IMR-90 (cell line): ENCODE results near the gene GLIS1. TPM values are rescaled to one million over a fixed set of nuclear protein-coding genes. Genes with fewer than 3 reads are reported as not detected.

Experiments
- ATAC-seq: fragments of 200-7000 bp; cut with Tn5 transposase; 2 replicates; pipeline ENCODE4 v1.9.1; 2020; ENCODE audit warnings: low read depth, mild to moderate bottlenecking, moderate library complexity
- BruUV-seq: library from RNA; stranded (reverse); fragments of 400-500 nt; replicated peaks from 2 replicates; lab custom pipeline; 2021; lab: Mats Ljungman, UMichigan
- CTCF ChIA-PET: fragments of 300-600 bp; formaldehyde crosslinking; extraction: SDS; loops from one replicate; lab custom pipeline; 2021; ENCODE audit warnings: antibody characterized with exemption; lab: Yijun Ruan, JAX
- POLR2A ChIA-PET: fragments of 300-600 bp; sonication (Branson Sonifier 250); formaldehyde crosslinking; loops from one replicate; lab custom pipeline; 2022; ENCODE audit warnings: antibody characterized with exemption; ENCODE audit not compliant: unreplicated experiment; lab: Charles Lee
- DNase-seq: peaks from one replicate; pipeline ENCODE4 v3.0.0; 2013
- H2AFZ ChIP-seq: replicated peaks from 2 replicates; pipeline ENCODE3; 2013; ENCODE audit warnings: low read length, mild to moderate bottlenecking; ENCODE audit not compliant: poor library complexity
- H2AK5ac ChIP-seq: 2 replicates; pipeline ENCODE4 v1.6.1; 2013; ENCODE audit warnings: low read depth, low read length, inconsistent platforms
- H2AK9ac ChIP-seq: replicated peaks from 2 replicates; pipeline ENCODE3; 2013; ENCODE audit warnings: mild to moderate bottlenecking, low read depth, low read length, moderate library complexity; ENCODE audit not compliant: poor library complexity
- H2BK120ac ChIP-seq: 2 replicates; pipeline ENCODE4 v1.6.1; 2013; ENCODE audit warnings: low read depth, low read length, inconsistent platforms
- H2BK15ac ChIP-seq: 3 replicates; pipeline ENCODE4 v1.6.1; 2013; ENCODE audit warnings: low read depth, low read length, inconsistent platforms
- H2BK20ac ChIP-seq: 2 replicates; pipeline ENCODE4 v1.6.1; 2013; ENCODE audit warnings: low read depth, mild to moderate bottlenecking, inconsistent platforms, low read length, moderate library complexity
- H2BK5ac ChIP-seq: 2 replicates; pipeline ENCODE4 v1.6.1; 2013; ENCODE audit warnings: mild to moderate bottlenecking, low read depth, low read length, inconsistent platforms; ENCODE audit not compliant: poor library complexity, severe bottlenecking
- H3K14ac ChIP-seq: replicated peaks from 2 replicates; pipeline ENCODE4 v1.6.1; 2013; ENCODE audit warnings: low read depth, low read length, inconsistent platforms
- H3K18ac ChIP-seq: 2 replicates; pipeline ENCODE4 v1.6.1; 2013; ENCODE audit warnings: low read depth, low read length, control low read depth
- H3K23ac ChIP-seq: 2 replicates; pipeline ENCODE4 v1.6.1; 2013; ENCODE audit warnings: low read depth, low read length, inconsistent platforms
- H3K27ac ChIP-seq: 2 replicates; pipeline ENCODE4 v1.5.1; 2013; ENCODE audit warnings: mild to moderate bottlenecking, control low read depth, low read length; ENCODE audit not compliant: insufficient read depth
- H3K27me3 ChIP-seq: 2 replicates; pipeline ENCODE4 v1.6.1; 2013; ENCODE audit warnings: low read length; ENCODE audit not compliant: control insufficient read depth, insufficient read depth
- H3K36me3 ChIP-seq: 2 replicates; pipeline ENCODE4 v1.6.1; 2013; ENCODE audit warnings: low read length, mixed read lengths; ENCODE audit not compliant: control insufficient read depth, insufficient read depth
- H3K4ac ChIP-seq: 2 replicates; pipeline ENCODE4 v1.6.1; 2013; ENCODE audit warnings: low read depth, low read length, inconsistent platforms
- H3K4me1 ChIP-seq: 2 replicates; pipeline ENCODE4 v1.6.1; 2013; ENCODE audit warnings: low read length, mixed read lengths; ENCODE audit not compliant: control insufficient read depth, insufficient read depth
- H3K4me2 ChIP-seq: 2 replicates; pipeline ENCODE4 v1.6.1; 2013; ENCODE audit warnings: low read depth, mild to moderate bottlenecking, control low read depth, low read length, moderate library complexity
- H3K4me3 ChIP-seq: 2 replicates; pipeline ENCODE4 v1.5.1; 2013; ENCODE audit warnings: low read depth, mild to moderate bottlenecking, control low read depth, low read length, moderate library complexity; ENCODE audit not compliant: insufficient read depth
- H3K56ac ChIP-seq: 2 replicates; pipeline ENCODE4 v1.6.1; 2013; ENCODE audit warnings: low read length, inconsistent platforms; ENCODE audit not compliant: insufficient read depth; ENCODE audit errors: extremely low read depth
- H3K79me1 ChIP-seq, 2 experiments: 2 replicates each; pipeline ENCODE4 v1.6.1; 2013; ENCODE audit warnings: low read length in 2 of 2, inconsistent platforms in 1 of 2, low read depth in 1 of 2
- H3K9ac ChIP-seq: 2 replicates; pipeline ENCODE4 v1.6.1; 2013; ENCODE audit warnings: low read depth, low read length, control low read depth
- H3K9me1 ChIP-seq: 2 replicates; pipeline ENCODE4 v1.6.1; 2013; ENCODE audit warnings: low read length, inconsistent platforms; ENCODE audit not compliant: insufficient read depth
- H3K9me3 ChIP-seq: 2 replicates; pipeline ENCODE4 v1.6.1; 2013; ENCODE audit warnings: low read length; ENCODE audit not compliant: control insufficient read depth, insufficient read depth
- H4K20me1 ChIP-seq: 2 replicates; pipeline ENCODE4 v1.6.1; 2013; ENCODE audit warnings: low read length, inconsistent platforms; ENCODE audit not compliant: insufficient read depth
- H4K5ac ChIP-seq: 2 replicates; pipeline ENCODE4 v1.6.1; 2013; ENCODE audit warnings: mild to moderate bottlenecking, low read depth, low read length, control low read depth
- H4K8ac ChIP-seq, 2 experiments: 2 replicates each; pipeline ENCODE4 v1.6.1; 2013; ENCODE audit warnings: low read depth in 2 of 2, low read length in 2 of 2, control low read depth in 1 of 2, inconsistent platforms in 1 of 2
- H4K91ac ChIP-seq: 2 replicates; pipeline ENCODE4 v1.6.1; 2013; ENCODE audit warnings: low read depth, low read length, inconsistent platforms; ENCODE audit not compliant: insufficient read depth
- BHLHE40 ChIP-seq: fragments of 150-350 bp; IDR thresholded peaks from 2 replicates; pipeline ENCODE4 v1.6.1; 2016; ENCODE audit warnings: mild to moderate bottlenecking, low read depth, low read length
- CEBPB ChIP-seq: IDR thresholded peaks from 2 replicates; pipeline ENCODE4 v1.6.1; 2012; ENCODE audit warnings: low read depth, low read length, improper control_type of control experiment
- CTCF ChIP-seq: conservative IDR thresholded peaks from 2 replicates; pipeline ENCODE4 v1.5.1; 2012; ENCODE audit warnings: mild to moderate bottlenecking, low read depth, low read length, improper control_type of control experiment
- ELK1 ChIP-seq: fragments of 150-350 bp; IDR thresholded peaks from 2 replicates; pipeline ENCODE4 v1.6.1; 2016; ENCODE audit warnings: low read depth, mild to moderate bottlenecking, low read length, moderate library complexity, borderline replicate concordance
- FOS ChIP-seq: fragments of 150-350 bp; IDR thresholded peaks from 2 replicates; pipeline ENCODE4 v1.6.1; 2016; ENCODE audit warnings: low read depth, low read length
- MAFK ChIP-seq: IDR thresholded peaks from 2 replicates; pipeline ENCODE4 v1.6.1; 2012; ENCODE audit warnings: low read depth, low read length, improper control_type of control experiment
- MAZ ChIP-seq: IDR thresholded peaks from 2 replicates; pipeline ENCODE4 v1.6.1; 2012; ENCODE audit warnings: low read depth, mild to moderate bottlenecking, low read length, improper control_type of control experiment, moderate library complexity, borderline replicate concordance
- MXI1 ChIP-seq: IDR thresholded peaks from 2 replicates; pipeline ENCODE4 v1.6.1; 2012; ENCODE audit warnings: low read depth, mild to moderate bottlenecking, low read length, moderate library complexity, borderline replicate concordance
- NFE2L2 ChIP-seq: fragments of 150-350 bp; IDR thresholded peaks from 2 replicates; pipeline ENCODE4 v1.6.1; 2016; ENCODE audit warnings: low read depth, mild to moderate bottlenecking, low read length
- POLR2A ChIP-seq: IDR thresholded peaks from 2 replicates; pipeline ENCODE4 v1.6.1; 2012; ENCODE audit warnings: mild to moderate bottlenecking, low read depth, low read length
- RAD21 ChIP-seq: IDR thresholded peaks from 2 replicates; pipeline ENCODE4 v1.6.1; 2012; ENCODE audit warnings: low read length, improper control_type of control experiment
- RCOR1 ChIP-seq: IDR thresholded peaks from 2 replicates; pipeline ENCODE4 v1.6.1; 2012; ENCODE audit warnings: mild to moderate bottlenecking, low read length, improper control_type of control experiment; ENCODE audit not compliant: insufficient replicate concordance
- RFX5 ChIP-seq: IDR thresholded peaks from 2 replicates; pipeline ENCODE4 v1.8.0; 2012; ENCODE audit warnings: low read depth, mild to moderate bottlenecking, low read length, moderate library complexity
- SMC3 ChIP-seq: fragments of 150-350 bp; IDR thresholded peaks from 2 replicates; pipeline ENCODE4 v1.6.1; 2016; ENCODE audit warnings: low read depth, mild to moderate bottlenecking, antibody characterized with exemption, low read length, moderate library complexity
- WGBS, 2 experiments: methylation state at CpG; one replicate each; pipeline versions ENCODE4 v1.1.5 to v1.1.7; 2013; ENCODE audit warnings: missing lambda C conversion rate in 2 of 2; ENCODE audit not compliant: insufficient read length in 1 of 2; ENCODE audit errors: extremely low coverage in 2 of 2; 5-methylcytosine and 5-hydroxymethylcytosine counted together
- dilution Hi-C: fragments of 300-500 bp; cut with HindIII; formaldehyde crosslinking; loops from one replicate; pipeline ENCODE4 v1.14.3; 2018; ENCODE audit warnings: low sequenced_read_pairs; ENCODE audit not compliant: unreplicated experiment
- in situ Hi-C: fragments of 300-500 bp; cut with MboI; formaldehyde crosslinking; loops from 3 replicates; pipeline ENCODE4 v1.14.3; 2019; ENCODE audit warnings: low sequenced_read_pairs, inconsistent platforms, mixed read lengths
- intact Hi-C: fragments of 100-400 bp; cut with micrococcal nuclease; formaldehyde crosslinking; loops from 2 replicates; pipeline ENCODE4 v1.10.0; 2022
- polyA plus RNA-seq, 3 experiments: library from polyadenylated mRNA; depleted of rRNA; stranded (reverse); fragments of >200 nt; gene quantifications; 2 replicates each; pipeline ENCODE4 v1.2.3, GENCODE V29; 2012; ENCODE audit warnings: low replicate concordance in 1 of 3
- total RNA-seq: library from RNA; depleted of rRNA; stranded (reverse); fragments of >200 nt; gene quantifications from 2 replicates; pipeline ENCODE4 v1.2.3, GENCODE V29; 2012

The GLIS1 gene
- total and polyA plus RNA-seq, 2 of the 4 experiments (the other 2 are of a cell fraction) = 0.18 to 2.3 TPM

- Histone ChIP-seq H2BK15ac (no peak overlapping the region), H3K27ac (no peak overlapping the region), H3K79me1 (peaks cover 0 to 16% of the 10 kb centered on the region in 2 experiments; a peak in 1 of 4 replicates), H2AK9ac (no peak overlapping the region), H3K9me1 (peaks cover 18% of the 10 kb centered on the region; the same call in 1 of the 2 replicates), H4K20me1 (peaks cover 27% of the 10 kb centered on the region; the same call in 1 of the 2 replicates), H3K4me1 (peaks cover 8% of the 10 kb centered on the region), H2AFZ (no peak overlapping the region), H3K56ac (no peak overlapping the region), H3K9me3 (peaks cover 10% of the 10 kb centered on the region), H2BK20ac (no peak overlapping the region), H3K14ac (no peak overlapping the region), H3K9ac (no peak overlapping the region), H2BK120ac (no peak overlapping the region), H3K23ac (no peak overlapping the region), H3K4ac (no peak overlapping the region), H4K5ac (no peak overlapping the region), H3K27me3 (no peaks in the 10 kb centered on the region), H2AK5ac (no peak overlapping the region), H3K4me3 (no peak overlapping the region), H4K8ac (no peak overlapping the region), H3K4me2 (no peak overlapping the region), H3K36me3 (no peaks in the 10 kb centered on the region), H2BK5ac (no peak overlapping the region), H3K18ac (no peak overlapping the region), H4K91ac (no peak overlapping the region)
- ChIA-PET CTCF (no interaction called here), POLR2A (no interaction called here)
- BruUV-seq = no TSS peak
- in situ Hi-C loops (no loop called here), dilution Hi-C loops (no loop called here), intact Hi-C loops (no loop called here)
- DNase-seq (no peak), ATAC-seq (no peak)
- WGBS, 2 experiments = 33% methylated on average over 1 of the region's 4 CpGs; no CpG with 5 or more reads in 1 of the 2 experiments
- TF ChIP-seq MAZ (no peak), CTCF (no peak), RFX5 (no peak), NFE2L2 (no peak), POLR2A (no peak), BHLHE40 (no peak), FOS (no peak), MAFK (no peak), SMC3 (no peak), ELK1 (no peak), RAD21 (no peak), MXI1 (no peak), CEBPB (no peak), RCOR1 (no peak)
Measured at GRCh38 chr1:53615101-53615500, 123.9 kb downstream of the GLIS1 start.
